ENCODE measurements around the gene DPP10. TPM values are rescaled to one million over a fixed set of nuclear protein-coding genes. Genes with fewer than 3 reads are reported as not detected.

DPP10 gene
- total and polyA plus RNA-seq, 4 donors = 0.04 to 4.1 (median 0.48) TPM

- TF ChIP-seq REST (IDR thresholded peaks at IDR 0.05) (no peak), RAD21 (IDR thresholded peaks at IDR 0.05) (no peak)
Observed at GRCh38 chr2:115234186-115234585, 791.7 kb downstream of the DPP10 start (continued).

GRCh38 chr2:115234737-115235136, 792.3 kb downstream of the DPP10 start:
- H3K27ac ChIP-seq (ENCODE audit: low read depth in 1 of 2, low read length in 2 of 2) = no peak overlapping the region
- H3K4me1 ChIP-seq (ENCODE audit: control insufficient read depth in 4 of 4, insufficient read depth in 4 of 4, low read length in 3 of 4) = peaks cover 0 to 2% (median 0%) of the 10 kb centered on the region in 4 donors
- 38% methylated on average over 4 of the region's 4 CpGs for WGBS

GRCh38 chr2:115248066-115248465, 805.6 kb downstream of the DPP10 start:
- DNase-seq (ENCODE audit: low spot score) = no peak
- H3K4me1 ChIP-seq (ENCODE audit: control insufficient read depth in 4 of 4, insufficient read depth in 4 of 4, low read length in 3 of 4) = no peaks in the 10 kb centered on the region
- no peaks in the 10 kb centered on the region for H3K27me3 ChIP-seq (ENCODE audit: control insufficient read depth in 4 of 4, insufficient read depth in 4 of 4, low read length in 3 of 4)
- TF ChIP-seq YY1 (IDR thresholded peaks at IDR 0.05) (no peak), HNF4A (conservative IDR thresholded peaks at IDR 0.05) (no peak), CTCF (IDR thresholded peaks at IDR 0.05; ENCODE audit: low read depth, low read length, missing input control) (no peak), MAX (IDR thresholded peaks at IDR 0.05) (no peak), HNF4G (IDR thresholded peaks at IDR 0.05) (no peak)
- H3K9me3 ChIP-seq (ENCODE audit: control insufficient read depth in 4 of 4, low read length in 3 of 4) = no peaks in the 10 kb centered on the region
- no peak overlapping the region for H3K4me3 ChIP-seq (ENCODE audit: low read depth in 1 of 3, low read length in 3 of 3)
- no peak overlapping the region for H3K27ac ChIP-seq (ENCODE audit: low read depth in 1 of 2, low read length in 2 of 2)
- WGBS = 81% methylated on average over 1 of the region's 1 CpG
- H3K36me3 ChIP-seq (ENCODE audit: control insufficient read depth in 4 of 4, insufficient read depth in 3 of 4, low read depth in 1 of 4, low read length in 3 of 4) = no peaks in the 10 kb centered on the region
- no peak overlapping the region for H3K9ac ChIP-seq (ENCODE audit: low read depth in 1 of 2, low read length in 2 of 2)

More at GRCh38 chr2:115234737-115235136, 792.3 kb downstream of the DPP10 start:
- no peaks in the 10 kb centered on the region for H3K9me3 ChIP-seq (ENCODE audit: control insufficient read depth in 4 of 4, low read length in 3 of 4)
- no peaks in the 10 kb centered on the region for H3K27me3 ChIP-seq (ENCODE audit: control insufficient read depth in 4 of 4, insufficient read depth in 4 of 4, low read length in 3 of 4)
- TF ChIP-seq YY1 (IDR thresholded peaks at IDR 0.05) (no peak), ATF3 (IDR thresholded peaks at IDR 0.05) (no peak), RXRA (IDR thresholded peaks at IDR 0.05) (no peak), JUND (IDR thresholded peaks at IDR 0.05) (no peak), MAX (IDR thresholded peaks at IDR 0.05) (no peak)
- no peak overlapping the region for H3K4me3 ChIP-seq (ENCODE audit: low read depth in 1 of 3, low read length in 3 of 3)
- no peak for DNase-seq (ENCODE audit: low spot score)
- no peak overlapping the region for H3K9ac ChIP-seq (ENCODE audit: low read depth in 1 of 2, low read length in 2 of 2)
- H3K36me3 ChIP-seq (ENCODE audit: control insufficient read depth in 4 of 4, insufficient read depth in 3 of 4, low read depth in 1 of 4, low read length in 3 of 4) = no peaks in the 10 kb centered on the region

Measured in liver (tissue), 9 donors.